ENCODE data around the gene POLR3A. TPM values are rescaled to one million over a fixed set of nuclear protein-coding genes. Genes with fewer than 3 reads are reported as not detected.

POLR3A gene
- total and polyA plus RNA-seq, 2 of the 13 experiments (the other 11 are each of a cell fraction or from before 2014, with no cell fraction given), result 13.6 to 19.2 TPM

DNA sequence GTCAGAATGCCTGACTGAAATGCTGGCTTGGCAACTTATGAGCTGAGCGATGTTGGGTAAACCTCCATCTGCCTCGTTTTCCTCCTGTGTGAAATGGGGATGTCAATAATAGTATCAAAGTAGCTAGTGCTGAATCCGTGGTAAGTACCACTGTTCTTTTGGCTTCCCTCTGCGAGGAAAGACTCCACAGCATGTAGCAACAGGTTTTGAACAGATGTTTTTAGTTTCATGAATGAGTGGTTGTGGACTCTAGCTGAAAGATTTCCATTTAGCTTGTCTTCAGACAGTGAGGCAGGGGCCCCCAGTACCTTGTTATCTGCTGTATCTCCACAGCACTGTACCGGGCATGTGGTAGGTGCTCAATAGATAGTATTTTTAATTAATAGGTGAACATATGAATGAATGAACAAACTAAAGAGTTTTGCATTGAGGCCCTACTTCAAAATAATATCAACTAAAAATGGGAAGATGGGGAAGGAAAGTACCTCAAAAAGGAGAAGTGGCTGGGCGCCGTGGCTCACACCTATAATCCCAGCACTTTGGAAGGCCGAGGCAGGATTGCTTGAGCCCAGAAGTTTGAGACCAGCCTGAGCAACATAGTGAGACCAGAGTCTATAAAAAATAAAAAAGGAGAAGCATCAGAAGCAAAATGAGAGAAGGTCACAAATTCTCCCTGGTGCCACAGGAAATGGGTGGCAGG lies 97.1 kb downstream of the POLR3A start (continued):
- TF ChIP-seq ARHGAP35 (CRISPR knock-in tag; IDR thresholded peaks at IDR 0.05; ENCODE audit: borderline replicate concordance), result no peak
- TF ChIP-seq, protein P1, sequence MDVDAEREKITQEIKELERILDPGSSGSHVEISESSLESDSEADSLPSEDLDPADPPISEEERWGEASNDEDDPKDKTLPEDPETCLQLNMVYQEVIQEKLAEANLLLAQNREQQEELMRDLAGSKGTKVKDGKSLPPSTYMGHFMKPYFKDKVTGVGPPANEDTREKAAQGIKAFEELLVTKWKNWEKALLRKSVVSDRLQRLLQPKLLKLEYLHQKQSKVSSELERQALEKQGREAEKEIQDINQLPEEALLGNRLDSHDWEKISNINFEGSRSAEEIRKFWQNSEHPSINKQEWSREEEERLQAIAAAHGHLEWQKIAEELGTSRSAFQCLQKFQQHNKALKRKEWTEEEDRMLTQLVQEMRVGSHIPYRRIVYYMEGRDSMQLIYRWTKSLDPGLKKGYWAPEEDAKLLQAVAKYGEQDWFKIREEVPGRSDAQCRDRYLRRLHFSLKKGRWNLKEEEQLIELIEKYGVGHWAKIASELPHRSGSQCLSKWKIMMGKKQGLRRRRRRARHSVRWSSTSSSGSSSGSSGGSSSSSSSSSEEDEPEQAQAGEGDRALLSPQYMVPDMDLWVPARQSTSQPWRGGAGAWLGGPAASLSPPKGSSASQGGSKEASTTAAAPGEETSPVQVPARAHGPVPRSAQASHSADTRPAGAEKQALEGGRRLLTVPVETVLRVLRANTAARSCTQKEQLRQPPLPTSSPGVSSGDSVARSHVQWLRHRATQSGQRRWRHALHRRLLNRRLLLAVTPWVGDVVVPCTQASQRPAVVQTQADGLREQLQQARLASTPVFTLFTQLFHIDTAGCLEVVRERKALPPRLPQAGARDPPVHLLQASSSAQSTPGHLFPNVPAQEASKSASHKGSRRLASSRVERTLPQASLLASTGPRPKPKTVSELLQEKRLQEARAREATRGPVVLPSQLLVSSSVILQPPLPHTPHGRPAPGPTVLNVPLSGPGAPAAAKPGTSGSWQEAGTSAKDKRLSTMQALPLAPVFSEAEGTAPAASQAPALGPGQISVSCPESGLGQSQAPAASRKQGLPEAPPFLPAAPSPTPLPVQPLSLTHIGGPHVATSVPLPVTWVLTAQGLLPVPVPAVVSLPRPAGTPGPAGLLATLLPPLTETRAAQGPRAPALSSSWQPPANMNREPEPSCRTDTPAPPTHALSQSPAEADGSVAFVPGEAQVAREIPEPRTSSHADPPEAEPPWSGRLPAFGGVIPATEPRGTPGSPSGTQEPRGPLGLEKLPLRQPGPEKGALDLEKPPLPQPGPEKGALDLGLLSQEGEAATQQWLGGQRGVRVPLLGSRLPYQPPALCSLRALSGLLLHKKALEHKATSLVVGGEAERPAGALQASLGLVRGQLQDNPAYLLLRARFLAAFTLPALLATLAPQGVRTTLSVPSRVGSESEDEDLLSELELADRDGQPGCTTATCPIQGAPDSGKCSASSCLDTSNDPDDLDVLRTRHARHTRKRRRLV (CRISPR knock-in tag; IDR thresholded peaks at IDR 0.05), result no peak
- TF ChIP-seq, protein P2, sequence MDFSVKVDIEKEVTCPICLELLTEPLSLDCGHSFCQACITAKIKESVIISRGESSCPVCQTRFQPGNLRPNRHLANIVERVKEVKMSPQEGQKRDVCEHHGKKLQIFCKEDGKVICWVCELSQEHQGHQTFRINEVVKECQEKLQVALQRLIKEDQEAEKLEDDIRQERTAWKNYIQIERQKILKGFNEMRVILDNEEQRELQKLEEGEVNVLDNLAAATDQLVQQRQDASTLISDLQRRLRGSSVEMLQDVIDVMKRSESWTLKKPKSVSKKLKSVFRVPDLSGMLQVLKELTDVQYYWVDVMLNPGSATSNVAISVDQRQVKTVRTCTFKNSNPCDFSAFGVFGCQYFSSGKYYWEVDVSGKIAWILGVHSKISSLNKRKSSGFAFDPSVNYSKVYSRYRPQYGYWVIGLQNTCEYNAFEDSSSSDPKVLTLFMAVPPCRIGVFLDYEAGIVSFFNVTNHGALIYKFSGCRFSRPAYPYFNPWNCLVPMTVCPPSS (IDR thresholded peaks at IDR 0.05), result no peak
- no peak for TF ChIP-seq NCOR1 (IDR thresholded peaks at IDR 0.05; ENCODE audit: borderline replicate concordance, low read length)
- no peak for TF ChIP-seq NR2F6 (IDR thresholded peaks at IDR 0.05)
- TF ChIP-seq NR2F6 (CRISPR knock-in tag; IDR thresholded peaks at IDR 0.05), result no peak
- no peak for TF ChIP-seq NFIC (IDR thresholded peaks at IDR 0.05; ENCODE audit: low read length)
- no peak for TF ChIP-seq RBAK (CRISPR knock-in tag; IDR thresholded peaks at IDR 0.05)
- TF ChIP-seq MXI1 (IDR thresholded peaks at IDR 0.05; ENCODE audit: borderline replicate concordance, low read depth, low read length), result no peak
